Stimulated activated CD4-positive, alpha-beta T cell treated with anti-CD3 and anti-CD28 coated beads, Interleukin-12 subunit alpha, Interleukin-12 subunit beta, amount 100 ng/mL, for 24 hours (primary cell): Measurements from ENCODE around the gene HOXC12.

ENCODE experiments used
- DNase-seq, 2 experiments: peaks; one replicate each; pipeline ENCODE4 v3.0.0-alpha.2; 2020; ENCODE audit warnings: low read depth in 2 of 2

Gene HOXC12

GRCh38 chr12:53954694-53955035 lies at the start of gene HOXC12:
TSS of gene HOXC12 (plus strand) at chr12:53954903. CDS start at chr12:53954930, 27 bp downstream.
- no peak for DNase-seq

- DNase-seq = no peak
These were observed 47.6 kb upstream of the HOXC12 start for GRCh38 chr12:53907103-53907502.

GRCh38 chr12:53916788-53917655 lies 37.7 kb upstream of the HOXC12 start:
- no peak for DNase-seq

- no peak for DNase-seq
These were observed 29.9 kb upstream of the HOXC12 start for GRCh38 chr12:53924521-53925405.

GRCh38 chr12:53927220-53928029 lies 27.3 kb upstream of the HOXC12 start:
- DNase-seq = no peak

GRCh38 chr12:53928054-53928835 lies 26.5 kb upstream of the HOXC12 start:
- DNase-seq = no peak

GRCh38 chr12:53929527-53929926 lies 25.2 kb upstream of the HOXC12 start:
- DNase-seq = no peak

GRCh38 chr12:53930591-53931255 lies 24.0 kb upstream of the HOXC12 start:
- no peak for DNase-seq

- DNase-seq = no peak
These were observed 22.7 kb upstream of the HOXC12 start for GRCh38 chr12:53931844-53932581.

GRCh38 chr12:53932915-53933314 lies 21.8 kb upstream of the HOXC12 start:
- no peak for DNase-seq

GRCh38 chr12:53935383-53936341 lies 19.0 kb upstream of the HOXC12 start:
- DNase-seq = no peak

GRCh38 chr12:53937099-53937498 lies 17.6 kb upstream of the HOXC12 start:
- no peak for DNase-seq

- no peak for DNase-seq
These were observed 16.9 kb upstream of the HOXC12 start for GRCh38 chr12:53937596-53938325.

- DNase-seq = peak; percentile 17 to 45
These were observed 16.2 kb upstream of the HOXC12 start, which contains the start of gene HOXC13 for GRCh38 chr12:53938326-53939140. TSS of gene HOXC13 (plus strand) at chr12:53938831. CDS start at chr12:53938907, 76 bp downstream.

- DNase-seq = no peak
These were observed 15.3 kb upstream of the HOXC12 start for GRCh38 chr12:53939141-53940108.
